B cell (primary cell): ENCODE results near the gene PGS1. TPM values are rescaled to one million over a fixed set of nuclear protein-coding genes. Genes with fewer than 3 reads are reported as not detected.
"Not testable (repeated sequence)": the region's sequence is repeated elsewhere in the genome, so short reads cannot be mapped to it uniquely, and the experiment has no call there.

Experiments
- ATAC-seq: fragments of 200-7000 bp; cut with Tn5 transposase; one replicate; pipeline ENCODE4 v1.10.0; 2021; ENCODE audit warnings: low read depth, mild to moderate bottlenecking, moderate number of reproducible peaks, moderate library complexity
- CTCF ChIA-PET: fragments of 350-600 bp; sonication (Branson Sonifier 250); formaldehyde crosslinking; loops from one replicate; lab custom pipeline; 2021; ENCODE audit warnings: antibody characterized with exemption, inconsistent platforms; lab: Charles Lee
- POLR2A ChIA-PET: fragments of 350-600 bp; sonication (Branson Sonifier 250); formaldehyde crosslinking; loops from one replicate; lab custom pipeline; 2021; ENCODE audit warnings: antibody characterized with exemption; lab: Charles Lee
- DNase-seq: peaks from one replicate; pipeline ENCODE4 v3.0.0; 2013
- H2AFZ ChIP-seq: 2 replicates; pipeline ENCODE4 v1.6.1; 2012; ENCODE audit warnings: mild to moderate bottlenecking, low read depth, low read length; ENCODE audit not compliant: insufficient read depth, poor library complexity, severe bottlenecking
- H3K27ac ChIP-seq, 2 donors: 1 replicate in 1 of 2; 2 replicates in 1 of 2; pipeline ENCODE4 v1.5.1; 2012 to 2013; ENCODE audit warnings: low read length in 2 of 2, mild to moderate bottlenecking in 2 of 2, moderate library complexity in 1 of 2
- H3K27me3 ChIP-seq, 4 experiments: fragments of 200-600 bp in 1 of 4; sonication (generic) in 1 of 4; replicated peaks in 1 of 4; 1 replicate in 2 of 4; 2 replicates in 2 of 4; pipeline versions ENCODE4 v1.6.1 to v1.7.0; 2013 to 2016; ENCODE audit warnings: low read length in 3 of 4, mild to moderate bottlenecking in 2 of 4, mixed read lengths in 1 of 4, moderate library complexity in 1 of 4; ENCODE audit not compliant: insufficient read depth in 4 of 4, control insufficient read depth in 3 of 4; ENCODE audit errors: control extremely low read depth in 1 of 4
- H3K36me3 ChIP-seq, 2 experiments: replicated peaks in 1 of 2; 1 replicate in 1 of 2; 2 replicates in 1 of 2; pipeline versions ENCODE4 v1.6.1 to v1.7.1; 2013; ENCODE audit warnings: low read length in 1 of 2; ENCODE audit not compliant: insufficient read depth in 2 of 2, control insufficient read depth in 1 of 2; ENCODE audit errors: control extremely low read depth in 1 of 2, extremely low read depth in 1 of 2
- H3K4me1 ChIP-seq, 2 donors: fragments of 200-600 bp in 1 of 2; sonication (generic) in 1 of 2; 1 replicate in 1 of 2; 2 replicates in 1 of 2; pipeline versions ENCODE4 v1.5.1 to v1.6.1; 2013 to 2017; ENCODE audit warnings: low read length in 2 of 2; ENCODE audit not compliant: control insufficient read depth in 2 of 2, insufficient read depth in 2 of 2
- H3K4me2 ChIP-seq: replicated peaks from 2 replicates; pipeline ENCODE3; 2012; ENCODE audit warnings: mild to moderate bottlenecking, low read depth, low read length; ENCODE audit not compliant: poor library complexity, severe bottlenecking
- H3K4me3 ChIP-seq, 5 experiments: fragments of 200-600 bp in 1 of 5; sonication (generic) in 1 of 5; 1 replicate in 3 of 5; 2 replicates in 2 of 5; pipeline versions ENCODE4 v1.5.1 to v1.7.0; 2011 to 2016; ENCODE audit warnings: low read length in 4 of 5, mild to moderate bottlenecking in 4 of 5, low read depth in 2 of 5, control low read depth in 1 of 5, moderate library complexity in 1 of 5; ENCODE audit not compliant: insufficient read depth in 1 of 5; ENCODE audit errors: control extremely low read depth in 1 of 5, extremely low read depth in 1 of 5
- H3K79me2 ChIP-seq: fragments of 200-600 bp; sonication (generic); one replicate; pipeline ENCODE4 v1.6.0; 2016; ENCODE audit warnings: low read length; ENCODE audit not compliant: control insufficient read depth, insufficient read depth
- H3K9ac ChIP-seq: fragments of 200-600 bp; sonication (generic); 2 replicates; pipeline ENCODE4 v1.6.1; 2017; ENCODE audit warnings: mild to moderate bottlenecking, low read length, moderate library complexity
- H3K9me3 ChIP-seq, 3 donors: one replicate each; pipeline versions ENCODE4 v1.6.1 to v1.7.1; 2013; ENCODE audit warnings: low read length in 2 of 3; ENCODE audit not compliant: control insufficient read depth in 2 of 3, insufficient read depth in 1 of 3; ENCODE audit errors: control extremely low read depth in 1 of 3
- H4K20me1 ChIP-seq: 2 replicates; pipeline ENCODE4 v1.6.0; 2012; ENCODE audit warnings: mild to moderate bottlenecking, low read length; ENCODE audit not compliant: insufficient read depth, control insufficient read depth, poor library complexity, severe bottlenecking
- H3K27ac Mint-ChIP-seq: one replicate; pipeline ENCODE4 v1.8.0; 2021; ENCODE audit warnings: mixed read lengths
- H3K27me3 Mint-ChIP-seq: one replicate; pipeline ENCODE4 v1.8.0; 2021; ENCODE audit warnings: mixed read lengths
- H3K4me1 Mint-ChIP-seq: one replicate; pipeline ENCODE4 v1.8.0; 2021; ENCODE audit warnings: mixed read lengths
- H3K4me3 Mint-ChIP-seq: one replicate; pipeline ENCODE4 v1.8.0; 2021; ENCODE audit warnings: mixed read lengths
- H3K9me3 Mint-ChIP-seq: one replicate; pipeline ENCODE4 v1.8.0; 2022; ENCODE audit warnings: mixed read lengths; ENCODE audit not compliant: insufficient read depth
- CTCF ChIP-seq: fragments of 200-600 bp; IDR thresholded peaks from one replicate; pipeline ENCODE4 v1.8.0; 2022; ENCODE audit warnings: antibody characterized with exemption, mild to moderate bottlenecking
- EZH2 ChIP-seq: IDR thresholded peaks from 2 replicates; pipeline ENCODE4 v1.6.1; 2012; ENCODE audit warnings: borderline replicate concordance, low read depth, mild to moderate bottlenecking, moderate library complexity, low read length; ENCODE audit not compliant: insufficient read depth, poor library complexity, severe bottlenecking
- WGBS: methylation state at CpG from one replicate; pipeline ENCODE4 v1.1.5; 2013; ENCODE audit warnings: missing lambda C conversion rate; ENCODE audit not compliant: insufficient coverage; 5-methylcytosine and 5-hydroxymethylcytosine counted together
- intact Hi-C: fragments of 100-400 bp; cut with micrococcal nuclease; formaldehyde crosslinking; loops from one replicate; pipeline ENCODE4 v1.10.0; 2022
- polyA plus RNA-seq: library from polyadenylated mRNA; depleted of rRNA; stranded (reverse); fragments of >200 nt; gene quantifications from 2 replicates; pipeline ENCODE4 v1.2.3, GENCODE V29; 2012
- total RNA-seq, 2 donors: library from RNA; stranded (reverse); fragments of 120-200 nt in 1 of 2; gene quantifications; 1 replicate in 1 of 2; 2 replicates in 1 of 2; pipeline versions ENCODE4 v1.2.3 to v1.2.4, GENCODE V29; 2013 to 2022

Gene PGS1
- total and polyA plus RNA-seq, 2 donors (not counting 1 experiment from before 2014, with no cell fraction given), result 85.1 to 88.3 TPM

GRCh38 chr17:78331355-78331754, 47.1 kb upstream of the PGS1 start:
- H3K4me1 ChIP-seq, H3K4me3 ChIP-seq, H3K27me3 ChIP-seq, H3K4me2 ChIP-seq, H3K27ac ChIP-seq, H4K20me1 ChIP-seq, H2AFZ ChIP-seq, H3K36me3 ChIP-seq, H3K9ac ChIP-seq, H3K27me3 Mint-ChIP-seq, intact Hi-C loops, POLR2A ChIA-PET, ATAC-seq, H3K9me3 Mint-ChIP-seq, H3K27ac Mint-ChIP-seq, H3K9me3 ChIP-seq, DNase-seq, H3K79me2 ChIP-seq, H3K4me3 Mint-ChIP-seq: not testable (repeated sequence)
- 96% methylated on average over 9 of the region's 12 CpGs for WGBS
- CTCF ChIA-PET, result interaction anchor here (1.0 kb wide), 1 partner anchor 29 kb away, joined by 3 read pairs; no protein-coding TSS in a partner anchor
- H3K4me1 Mint-ChIP-seq, result peaks cover 13% of the 10 kb centered on the region

GRCh38 chr17:78332991-78333390, 45.5 kb upstream of the PGS1 start:
- H2AFZ ChIP-seq, result no peak overlapping the region
- Mint-ChIP-seq H3K27ac (no peak overlapping the region), H3K4me3 (no peak overlapping the region), H3K9me3 (no peaks in the 10 kb centered on the region), H3K4me1 (peaks cover 27% of the 10 kb centered on the region), H3K27me3 (no peaks in the 10 kb centered on the region)
- peaks cover 0 to 4% (median 0%) of the 10 kb centered on the region in 3 donors for H3K9me3 ChIP-seq
- no peaks in the 10 kb centered on the region for H3K27me3 ChIP-seq
- ChIA-PET CTCF (interaction anchor here (0.9 to 1.4 kb wide), 2 partner anchors 29 to 82 kb away, joined by 3 read pairs; no protein-coding TSS in a partner anchor), POLR2A (no interaction called here)
- H4K20me1 ChIP-seq, result no peaks in the 10 kb centered on the region
- no CpG with 5 or more reads among the region's 4 CpGs for WGBS
- H3K4me1 ChIP-seq, result peaks cover 16% of the 10 kb centered on the region in 2 donors
- no peak overlapping the region for H3K9ac ChIP-seq
- no peak overlapping the region for H3K27ac ChIP-seq
- H3K4me3 ChIP-seq, result no peak overlapping the region
- no peaks in the 10 kb centered on the region for H3K36me3 ChIP-seq
- intact Hi-C loops, result no loop called here
- ATAC-seq (no peak), DNase-seq (no peak)
- H3K79me2 ChIP-seq, result no peaks in the 10 kb centered on the region
- TF ChIP-seq EZH2 (no peak), CTCF (no peak)
- H3K4me2 ChIP-seq, result no peak overlapping the region
